GM18909 (cell line): ENCODE measurements around the gene INTS1.

ENCODE experiments used
- ATAC-seq: cut with Tn5 transposase; IDR thresholded peaks from one replicate; pipeline ENCODE4 v1.9.1; 2021; ENCODE audit warnings: mild to moderate bottlenecking; ENCODE audit not compliant: unreplicated experiment, poor library complexity

Gene INTS1

DNA sequence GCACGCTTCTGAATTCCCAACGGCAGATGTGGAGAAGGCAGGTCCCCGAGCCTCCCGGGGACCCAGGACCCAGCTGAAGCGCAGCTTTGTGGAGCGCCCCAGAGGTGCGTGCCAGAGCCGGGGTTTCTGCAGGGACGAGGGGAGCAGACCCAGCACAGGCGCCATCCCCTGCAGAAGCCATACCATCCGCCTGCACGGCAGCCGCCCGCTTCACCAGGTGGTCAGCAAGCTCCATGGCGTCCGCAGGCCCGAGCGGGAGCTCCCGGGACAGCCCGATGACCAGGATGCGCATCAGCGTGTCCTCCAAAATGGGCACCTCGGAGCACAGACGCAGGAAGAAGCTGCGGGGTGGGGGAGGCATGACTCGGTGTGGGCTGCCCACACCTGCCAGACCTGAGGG lies 10.6 kb downstream of the INTS1 start:
- no peak for ATAC-seq

GRCh38 chr7:1493129-1493528 lies 11.1 kb downstream of the INTS1 start:
- ATAC-seq: no peak

- no peak for ATAC-seq
Measured at GRCh38 chr7:1492640-1493039, 11.5 kb downstream of the INTS1 start.

DNA sequence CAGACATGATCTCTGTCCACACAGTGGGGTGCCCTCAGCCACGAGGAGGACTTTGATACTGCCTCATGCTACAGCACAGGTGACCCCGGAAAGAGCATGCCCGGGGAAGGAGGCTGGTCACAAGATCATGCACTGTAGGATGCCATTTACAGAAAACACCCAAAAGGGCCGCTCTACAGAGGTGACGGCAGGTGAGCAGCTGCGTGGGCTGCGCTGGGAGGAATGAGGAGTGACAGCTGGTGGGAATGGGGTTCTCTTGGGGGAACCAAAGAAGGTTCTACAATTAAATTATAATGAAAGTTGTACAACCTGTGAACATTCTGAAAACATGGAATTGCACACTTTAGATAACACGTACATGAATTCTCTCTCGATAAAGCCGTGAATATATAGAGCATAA lies 12.0 kb downstream of the INTS1 start:
- no peak for ATAC-seq

GRCh38 chr7:1490837-1491236 lies 13.4 kb downstream of the INTS1 start:
- no peak for ATAC-seq

DNA sequence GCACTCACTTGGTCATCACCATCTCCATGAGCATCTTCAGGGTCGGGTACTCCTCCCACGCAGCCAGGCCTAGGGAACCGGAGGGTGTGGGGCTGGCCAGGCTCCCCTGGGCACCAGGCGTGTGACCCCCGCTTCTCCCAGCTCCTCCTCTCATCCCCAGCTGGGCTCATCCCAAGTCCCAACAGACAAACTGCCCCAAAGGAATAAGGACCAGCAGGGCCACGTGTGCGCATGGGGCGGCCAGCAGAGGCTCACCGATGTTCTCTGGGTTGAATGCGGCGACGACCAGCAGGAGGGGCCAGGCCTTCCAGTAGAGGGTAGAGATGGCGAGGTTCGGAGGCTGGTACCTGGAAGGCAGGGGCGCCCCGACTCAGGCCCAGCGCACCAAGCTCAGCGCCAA lies 14.9 kb downstream of the INTS1 start:
- ATAC-seq: no peak

DNA sequence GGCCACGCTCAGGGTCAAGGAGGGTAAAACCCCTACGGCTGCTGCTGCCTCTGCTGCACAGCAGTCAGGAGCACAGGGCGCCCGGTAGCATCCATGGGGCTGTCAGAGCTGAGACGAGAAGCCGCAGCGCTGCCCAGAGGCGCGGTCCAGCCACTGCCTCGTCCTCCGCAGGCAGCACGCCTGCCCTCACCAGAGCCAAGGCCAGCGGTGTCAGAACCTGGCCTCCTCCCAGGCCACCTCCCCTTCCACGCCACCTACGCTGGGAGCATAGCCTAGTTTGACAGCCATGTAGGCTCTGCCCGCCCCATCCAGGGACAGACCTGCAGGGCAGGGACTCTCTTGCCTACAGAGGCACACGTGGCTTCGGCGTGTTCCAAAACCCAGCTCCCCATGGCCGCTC lies 16.2 kb downstream of the INTS1 start:
- no peak for ATAC-seq

- ATAC-seq: no peak
Measured at GRCh38 chr7:1487466-1487865, 16.7 kb downstream of the INTS1 start.

DNA sequence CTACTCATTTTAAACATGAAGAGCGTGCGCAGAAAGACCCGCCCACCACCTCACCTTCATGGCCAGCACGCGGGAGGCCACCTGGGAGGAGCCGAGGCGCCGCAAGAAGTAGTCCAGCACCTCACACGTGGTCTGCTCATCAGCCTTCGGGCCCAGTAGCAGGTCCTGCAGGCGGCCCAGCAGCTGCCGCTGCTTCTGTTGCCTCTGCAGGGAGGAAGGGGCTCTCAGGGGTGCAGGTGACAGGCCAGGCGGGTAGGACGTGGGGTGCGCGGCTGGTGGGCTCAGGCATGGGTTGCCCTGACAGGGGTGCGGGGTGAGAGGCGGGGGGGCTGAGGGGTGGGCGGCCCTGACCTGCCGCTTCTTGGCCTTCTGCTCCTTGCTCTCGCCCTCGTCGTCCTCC lies 17.6 kb downstream of the INTS1 start:
- ATAC-seq: no peak

DNA sequence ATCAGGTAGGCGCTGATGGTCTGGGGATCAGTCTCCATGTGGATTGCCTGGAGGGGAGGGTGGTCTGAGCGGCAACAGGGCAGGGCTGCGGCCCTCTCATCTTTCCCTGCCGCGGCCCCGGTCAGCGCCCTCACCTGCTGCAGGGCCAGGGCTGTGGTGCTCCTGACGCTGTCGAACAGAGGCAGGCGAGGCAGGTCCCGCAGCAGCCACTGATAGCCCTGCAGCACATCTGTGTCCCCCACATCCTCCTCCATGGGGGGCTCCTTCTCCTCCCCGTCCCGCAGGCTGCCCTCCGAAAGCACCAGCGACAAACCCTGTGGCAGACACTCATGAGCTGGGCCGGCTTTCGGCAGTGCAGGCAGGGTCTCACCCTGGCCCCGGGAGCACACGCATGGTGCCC lies 19.0 kb downstream of the INTS1 start:
- ATAC-seq: no peak

- ATAC-seq: no peak
Measured at GRCh38 chr7:1484569-1484968, 19.6 kb downstream of the INTS1 start.

DNA sequence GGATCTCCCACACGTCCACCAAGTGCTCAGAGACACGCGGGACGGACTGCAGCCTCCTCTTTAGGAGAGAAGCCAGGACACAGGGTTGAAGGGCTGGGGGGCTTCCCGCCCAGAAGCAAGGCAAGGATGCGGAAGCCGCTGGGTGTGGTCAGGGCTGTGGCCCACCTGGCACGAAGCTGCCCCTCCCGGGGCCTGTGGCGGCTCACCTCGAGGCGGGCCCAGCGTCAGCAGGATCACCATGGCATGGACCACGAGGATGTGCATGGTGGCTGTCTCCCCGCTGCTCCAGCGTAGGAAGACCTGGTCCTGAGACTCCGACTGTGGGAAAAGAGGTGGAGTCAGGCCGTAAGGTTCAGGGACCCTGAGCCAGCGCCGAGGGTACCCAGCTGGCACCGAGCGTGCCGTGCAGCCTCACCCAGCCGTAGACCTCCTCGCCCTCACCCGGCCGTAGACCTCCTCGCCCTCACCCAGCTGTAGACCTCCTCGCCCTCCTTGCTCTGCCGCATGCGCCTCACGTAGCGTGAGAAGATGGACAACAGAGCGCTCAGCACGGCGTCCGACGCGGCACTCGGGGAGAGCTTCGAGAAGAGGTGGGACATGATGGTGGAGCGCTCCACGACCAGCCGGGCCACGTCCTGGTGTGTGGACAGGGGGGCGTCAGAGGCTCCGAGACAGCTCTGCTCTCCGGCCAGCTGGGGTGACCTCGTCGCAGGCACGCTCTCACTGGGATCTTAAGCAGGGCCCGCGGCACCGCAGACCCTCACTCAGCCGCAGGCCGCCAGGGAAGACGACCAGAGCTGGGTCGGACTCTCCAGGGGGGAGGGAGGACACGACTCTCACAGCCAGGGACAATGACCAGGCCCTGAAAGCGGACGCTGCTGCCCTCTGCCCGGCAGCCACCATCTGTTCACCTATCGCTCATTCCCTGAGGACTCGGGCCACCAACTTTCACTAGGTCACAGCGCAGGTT lies 20.4 kb downstream of the INTS1 start:
- no peak for ATAC-seq

DNA sequence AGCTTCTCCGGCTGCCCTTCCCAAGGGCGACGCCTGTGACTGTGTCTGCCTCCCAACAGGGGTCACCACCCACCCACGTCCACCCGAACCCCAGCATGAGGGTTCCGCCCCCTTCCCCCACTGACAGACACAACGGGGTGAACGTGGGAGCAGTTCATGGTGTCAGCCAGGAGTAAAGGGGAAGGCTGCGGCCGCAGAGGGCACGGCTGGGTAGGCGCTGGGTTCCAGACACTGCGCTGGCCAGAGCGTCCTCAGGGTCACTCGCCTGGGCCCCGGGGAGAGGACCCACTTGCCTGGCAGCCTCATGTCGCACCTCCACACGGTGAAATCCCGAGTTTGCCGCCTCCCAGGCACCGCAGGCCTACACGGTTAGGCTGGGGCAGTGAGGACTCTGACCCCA lies 21.1 kb downstream of the INTS1 start:
- ATAC-seq: no peak

- no peak for ATAC-seq
Measured at GRCh38 chr7:1481300-1481699, 22.9 kb downstream of the INTS1 start.

- ATAC-seq: no peak
Measured at GRCh38 chr7:1480670-1481069, 23.5 kb downstream of the INTS1 start.

GRCh38 chr7:1479287-1479686 lies 24.9 kb downstream of the INTS1 start:
- no peak for ATAC-seq

GRCh38 chr7:1478480-1478879 lies 25.7 kb downstream of the INTS1 start:
- no peak for ATAC-seq

GRCh38 chr7:1476859-1477258 lies 27.3 kb downstream of the INTS1 start:
- no peak for ATAC-seq

GRCh38 chr7:1475991-1476390 lies 28.2 kb downstream of the INTS1 start:
- no peak for ATAC-seq

- ATAC-seq: no peak
Measured at GRCh38 chr7:1475393-1475792, 28.8 kb downstream of the INTS1 start.

- no peak for ATAC-seq
Measured at GRCh38 chr7:1474736-1475135, 29.5 kb downstream of the INTS1 start.

DNA sequence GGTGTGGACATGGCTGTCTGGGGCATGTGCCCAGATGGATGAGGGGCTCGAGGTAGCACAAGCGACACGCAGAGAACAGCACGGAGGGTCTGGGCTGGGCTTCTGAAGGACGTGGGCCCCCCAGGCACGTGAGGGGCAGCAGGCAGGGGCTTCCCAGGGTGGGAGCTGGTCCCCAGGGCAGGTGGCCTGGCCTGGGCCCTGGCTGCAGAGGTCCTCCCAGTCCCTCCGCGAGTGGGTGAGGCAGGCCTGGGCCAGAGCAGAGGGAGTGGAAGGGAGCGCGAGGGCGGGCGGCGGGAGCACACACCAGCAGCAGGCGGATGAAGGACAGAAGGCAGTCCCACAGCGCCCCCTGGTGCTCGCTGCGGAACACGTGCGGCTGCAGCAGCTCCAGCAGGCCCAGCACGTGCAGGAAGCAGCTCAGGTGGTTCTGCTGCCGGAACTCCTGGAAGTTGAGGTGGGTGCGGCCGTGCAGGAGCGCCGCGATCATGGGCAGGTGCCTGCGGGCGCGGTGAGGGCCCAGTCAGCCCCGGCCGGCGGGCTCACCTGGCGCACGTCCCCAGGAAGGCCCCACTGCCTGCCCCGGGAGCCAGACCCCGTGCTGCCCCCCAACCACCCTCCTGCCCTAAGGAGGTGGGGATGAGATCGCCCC lies 30.2 kb downstream of the INTS1 start:
- no peak for ATAC-seq
